Lower leg skin (tissue), 3 donors: Measurements from ENCODE around the gene DDX42.

ENCODE experiments used
- POLR2A ChIP-seq, 2 donors: fragments of 450-650 bp; IDR thresholded peaks; one replicate each; pipeline ENCODE4 v1.6.1; 2016 to 2017; ENCODE audit warnings: antibody characterized with exemption in 2 of 2, mild to moderate bottlenecking in 1 of 2, moderate library complexity in 1 of 2
- TF ChIP-seq, protein P1 (sequence below), 3 donors: fragments of 450-650 bp; IDR thresholded peaks; one replicate each; pipeline ENCODE4 v1.5.1; 2016; ENCODE audit warnings: antibody characterized with exemption in 3 of 3, mild to moderate bottlenecking in 3 of 3, moderate library complexity in 2 of 3

DNA sequence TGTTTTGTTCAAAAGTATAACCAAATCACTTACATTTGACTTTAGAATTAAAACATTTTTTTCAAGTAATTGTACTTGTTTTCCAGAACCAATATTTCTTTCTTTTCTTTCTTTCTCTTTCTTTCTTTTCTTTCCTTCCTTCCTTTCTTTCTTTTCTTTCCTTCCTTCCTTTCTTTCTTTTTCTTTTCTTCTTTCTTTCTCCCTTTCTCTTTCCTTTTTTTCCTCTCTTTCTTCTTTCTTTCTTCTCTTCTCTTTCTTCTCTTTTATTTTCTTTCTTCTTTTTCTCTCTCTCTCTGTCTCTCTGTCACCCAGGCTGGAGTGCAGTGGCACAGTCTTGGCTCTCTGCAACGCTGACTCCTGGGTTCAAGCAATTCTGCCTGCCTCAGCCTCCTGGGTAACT lies 26.8 kb downstream of the DDX42 start:
- TF ChIP-seq, protein P1, sequence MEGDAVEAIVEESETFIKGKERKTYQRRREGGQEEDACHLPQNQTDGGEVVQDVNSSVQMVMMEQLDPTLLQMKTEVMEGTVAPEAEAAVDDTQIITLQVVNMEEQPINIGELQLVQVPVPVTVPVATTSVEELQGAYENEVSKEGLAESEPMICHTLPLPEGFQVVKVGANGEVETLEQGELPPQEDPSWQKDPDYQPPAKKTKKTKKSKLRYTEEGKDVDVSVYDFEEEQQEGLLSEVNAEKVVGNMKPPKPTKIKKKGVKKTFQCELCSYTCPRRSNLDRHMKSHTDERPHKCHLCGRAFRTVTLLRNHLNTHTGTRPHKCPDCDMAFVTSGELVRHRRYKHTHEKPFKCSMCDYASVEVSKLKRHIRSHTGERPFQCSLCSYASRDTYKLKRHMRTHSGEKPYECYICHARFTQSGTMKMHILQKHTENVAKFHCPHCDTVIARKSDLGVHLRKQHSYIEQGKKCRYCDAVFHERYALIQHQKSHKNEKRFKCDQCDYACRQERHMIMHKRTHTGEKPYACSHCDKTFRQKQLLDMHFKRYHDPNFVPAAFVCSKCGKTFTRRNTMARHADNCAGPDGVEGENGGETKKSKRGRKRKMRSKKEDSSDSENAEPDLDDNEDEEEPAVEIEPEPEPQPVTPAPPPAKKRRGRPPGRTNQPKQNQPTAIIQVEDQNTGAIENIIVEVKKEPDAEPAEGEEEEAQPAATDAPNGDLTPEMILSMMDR (IDR thresholded peaks at IDR 0.05): no peak
- TF ChIP-seq POLR2A (IDR thresholded peaks at IDR 0.05): no peak
